ENCODE results near the gene SERPINB6. TPM values are rescaled to one million over a fixed set of nuclear protein-coding genes. Genes with fewer than 3 reads are reported as not detected.

The SERPINB6 gene
- total and polyA plus RNA-seq, 4 donors, result 24.0 to 32.4 (median 31.8) TPM

DNA sequence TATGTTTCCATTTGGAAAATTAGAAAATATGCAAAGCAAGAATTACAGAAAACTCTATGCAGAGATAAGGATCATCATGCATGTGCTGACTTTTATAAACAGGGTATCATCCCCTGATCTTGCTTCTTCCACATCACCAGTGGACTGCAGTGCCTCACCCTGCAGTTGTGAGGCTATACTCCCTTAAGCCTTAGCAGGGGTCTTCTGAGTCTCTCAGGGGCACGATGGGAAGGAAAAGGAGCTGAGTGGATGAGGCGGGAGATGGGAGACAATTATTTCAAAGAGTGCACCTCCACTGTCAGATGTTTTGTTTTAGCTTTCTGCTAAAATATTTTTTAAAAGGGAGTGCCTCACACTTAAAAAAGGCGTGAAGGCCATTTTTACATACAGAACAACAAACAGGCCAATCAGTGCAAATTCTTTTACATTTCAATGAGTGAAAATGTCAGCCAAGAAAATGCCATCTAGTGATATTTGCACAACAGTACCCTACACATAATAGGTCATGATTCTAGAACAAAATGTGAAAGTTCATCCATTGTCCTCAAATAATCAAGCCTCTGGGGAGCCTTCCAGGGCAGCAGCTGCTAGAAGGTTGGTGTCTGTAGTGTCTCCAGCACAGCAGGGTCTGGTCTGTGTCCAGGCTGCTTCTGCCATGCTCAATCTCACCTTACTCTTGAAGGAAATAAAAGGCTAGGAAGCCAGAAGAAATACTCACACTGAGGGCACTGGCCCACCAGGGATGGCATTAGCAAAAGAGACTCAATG, 55.0 kb downstream of the SERPINB6 start:
- Histone ChIP-seq H3K36me3 (ENCODE audit: control insufficient read depth in 4 of 4, insufficient read depth in 3 of 4, low read depth in 1 of 4, low read length in 3 of 4) (no peaks in the 10 kb centered on the region), H3K9me3 (ENCODE audit: control insufficient read depth in 4 of 4, low read length in 3 of 4) (no peaks in the 10 kb centered on the region), H3K9ac (ENCODE audit: low read depth in 1 of 2, low read length in 2 of 2) (no peak overlapping the region), H3K27ac (ENCODE audit: low read depth in 1 of 2, low read length in 2 of 2) (no peak overlapping the region), H3K27me3 (ENCODE audit: control insufficient read depth in 4 of 4, insufficient read depth in 4 of 4, low read length in 3 of 4) (no peaks in the 10 kb centered on the region), H3K4me1 (ENCODE audit: control insufficient read depth in 4 of 4, insufficient read depth in 4 of 4, low read length in 3 of 4) (no peaks in the 10 kb centered on the region), H3K4me3 (ENCODE audit: low read depth in 1 of 3, low read length in 3 of 3) (no peak overlapping the region)
- TF ChIP-seq YY1 (IDR thresholded peaks at IDR 0.05) (no peak), NR2F2 (IDR thresholded peaks at IDR 0.05) (peak; percentile 73)
- WGBS, result 79% methylated on average over 3 of the region's 3 CpGs
- DNase-seq (ENCODE audit: low spot score), result no peak

DNA sequence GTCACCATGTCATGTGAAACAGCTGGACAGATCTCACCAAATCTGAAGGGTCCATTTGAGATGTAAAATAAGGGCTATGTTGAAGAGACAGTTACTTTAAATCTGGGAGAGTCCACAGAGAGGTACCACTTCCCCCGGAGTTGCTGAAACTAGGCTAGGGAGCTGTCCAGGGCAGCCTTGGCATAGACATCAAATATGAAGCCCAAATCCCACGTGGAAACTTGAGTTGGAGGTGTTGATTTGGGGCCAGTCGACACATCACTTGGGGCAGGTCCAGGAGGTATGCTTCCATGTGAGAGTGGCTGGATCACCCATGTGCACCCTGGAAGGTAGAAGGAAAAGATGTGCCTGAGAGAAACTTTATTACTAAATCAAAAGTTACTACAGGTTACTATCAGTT, 56.2 kb downstream of the SERPINB6 start:
- no peak overlapping the region for H3K9ac ChIP-seq (ENCODE audit: low read depth in 1 of 2, low read length in 2 of 2)

More for the DNA sequence above, 56.2 kb downstream of the SERPINB6 start:
- H3K27me3 ChIP-seq (ENCODE audit: control insufficient read depth in 4 of 4, insufficient read depth in 4 of 4, low read length in 3 of 4), result no peaks in the 10 kb centered on the region
- WGBS, result 83% methylated on average over 3 of the region's 3 CpGs
- H3K27ac ChIP-seq (ENCODE audit: low read depth in 1 of 2, low read length in 2 of 2), result no peak overlapping the region
- no peaks in the 10 kb centered on the region for H3K4me1 ChIP-seq (ENCODE audit: control insufficient read depth in 4 of 4, insufficient read depth in 4 of 4, low read length in 3 of 4)
- H3K4me3 ChIP-seq (ENCODE audit: low read depth in 1 of 3, low read length in 3 of 3), result no peak overlapping the region
- no peak for DNase-seq (ENCODE audit: low spot score)
- H3K9me3 ChIP-seq (ENCODE audit: control insufficient read depth in 4 of 4, low read length in 3 of 4), result no peaks in the 10 kb centered on the region
- H3K36me3 ChIP-seq (ENCODE audit: control insufficient read depth in 4 of 4, insufficient read depth in 3 of 4, low read depth in 1 of 4, low read length in 3 of 4), result no peaks in the 10 kb centered on the region
- TF ChIP-seq TAF1 (conservative IDR thresholded peaks at IDR 0.05), result no peak
- TF ChIP-seq, protein P1, sequence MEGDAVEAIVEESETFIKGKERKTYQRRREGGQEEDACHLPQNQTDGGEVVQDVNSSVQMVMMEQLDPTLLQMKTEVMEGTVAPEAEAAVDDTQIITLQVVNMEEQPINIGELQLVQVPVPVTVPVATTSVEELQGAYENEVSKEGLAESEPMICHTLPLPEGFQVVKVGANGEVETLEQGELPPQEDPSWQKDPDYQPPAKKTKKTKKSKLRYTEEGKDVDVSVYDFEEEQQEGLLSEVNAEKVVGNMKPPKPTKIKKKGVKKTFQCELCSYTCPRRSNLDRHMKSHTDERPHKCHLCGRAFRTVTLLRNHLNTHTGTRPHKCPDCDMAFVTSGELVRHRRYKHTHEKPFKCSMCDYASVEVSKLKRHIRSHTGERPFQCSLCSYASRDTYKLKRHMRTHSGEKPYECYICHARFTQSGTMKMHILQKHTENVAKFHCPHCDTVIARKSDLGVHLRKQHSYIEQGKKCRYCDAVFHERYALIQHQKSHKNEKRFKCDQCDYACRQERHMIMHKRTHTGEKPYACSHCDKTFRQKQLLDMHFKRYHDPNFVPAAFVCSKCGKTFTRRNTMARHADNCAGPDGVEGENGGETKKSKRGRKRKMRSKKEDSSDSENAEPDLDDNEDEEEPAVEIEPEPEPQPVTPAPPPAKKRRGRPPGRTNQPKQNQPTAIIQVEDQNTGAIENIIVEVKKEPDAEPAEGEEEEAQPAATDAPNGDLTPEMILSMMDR (IDR thresholded peaks at IDR 0.05; ENCODE audit: low read depth, low read length, missing input control), result no peak
- TF ChIP-seq SP1 (IDR thresholded peaks at IDR 0.05), result no peak
- no peak for TF ChIP-seq FOXA1 (IDR thresholded peaks at IDR 0.05)
- no peak for TF ChIP-seq FOXA2 (IDR thresholded peaks at IDR 0.05)
- TF ChIP-seq, protein P2, sequence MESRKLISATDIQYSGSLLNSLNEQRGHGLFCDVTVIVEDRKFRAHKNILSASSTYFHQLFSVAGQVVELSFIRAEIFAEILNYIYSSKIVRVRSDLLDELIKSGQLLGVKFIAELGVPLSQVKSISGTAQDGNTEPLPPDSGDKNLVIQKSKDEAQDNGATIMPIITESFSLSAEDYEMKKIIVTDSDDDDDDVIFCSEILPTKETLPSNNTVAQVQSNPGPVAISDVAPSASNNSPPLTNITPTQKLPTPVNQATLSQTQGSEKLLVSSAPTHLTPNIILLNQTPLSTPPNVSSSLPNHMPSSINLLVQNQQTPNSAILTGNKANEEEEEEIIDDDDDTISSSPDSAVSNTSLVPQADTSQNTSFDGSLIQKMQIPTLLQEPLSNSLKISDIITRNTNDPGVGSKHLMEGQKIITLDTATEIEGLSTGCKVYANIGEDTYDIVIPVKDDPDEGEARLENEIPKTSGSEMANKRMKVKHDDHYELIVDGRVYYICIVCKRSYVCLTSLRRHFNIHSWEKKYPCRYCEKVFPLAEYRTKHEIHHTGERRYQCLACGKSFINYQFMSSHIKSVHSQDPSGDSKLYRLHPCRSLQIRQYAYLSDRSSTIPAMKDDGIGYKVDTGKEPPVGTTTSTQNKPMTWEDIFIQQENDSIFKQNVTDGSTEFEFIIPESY (IDR thresholded peaks at IDR 0.05), result no peak
- no peak for TF ChIP-seq GABPA (IDR thresholded peaks at IDR 0.05 in 1 of 2, conservative IDR thresholded peaks at IDR 0.05 in 1 of 2)
- TF ChIP-seq HNF4G (IDR thresholded peaks at IDR 0.05), result no peak
- TF ChIP-seq HNF4A (conservative IDR thresholded peaks at IDR 0.05), result no peak
- no peak for TF ChIP-seq RAD21 (IDR thresholded peaks at IDR 0.05)
- TF ChIP-seq NR2F2 (IDR thresholded peaks at IDR 0.05), result no peak
- TF ChIP-seq RXRA (IDR thresholded peaks at IDR 0.05), result no peak
- TF ChIP-seq, protein P3, sequence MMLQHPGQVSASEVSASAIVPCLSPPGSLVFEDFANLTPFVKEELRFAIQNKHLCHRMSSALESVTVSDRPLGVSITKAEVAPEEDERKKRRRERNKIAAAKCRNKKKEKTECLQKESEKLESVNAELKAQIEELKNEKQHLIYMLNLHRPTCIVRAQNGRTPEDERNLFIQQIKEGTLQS (IDR thresholded peaks at IDR 0.05), result no peak
- TF ChIP-seq, protein P4, sequence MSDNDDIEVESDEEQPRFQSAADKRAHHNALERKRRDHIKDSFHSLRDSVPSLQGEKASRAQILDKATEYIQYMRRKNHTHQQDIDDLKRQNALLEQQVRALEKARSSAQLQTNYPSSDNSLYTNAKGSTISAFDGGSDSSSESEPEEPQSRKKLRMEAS (IDR thresholded peaks at IDR 0.05), result no peak
- TF ChIP-seq JUND (IDR thresholded peaks at IDR 0.05), result no peak
- TF ChIP-seq EGR1 (IDR thresholded peaks at IDR 0.05; ENCODE audit: low read depth in 2 of 2), result no peak
- TF ChIP-seq, protein P5, sequence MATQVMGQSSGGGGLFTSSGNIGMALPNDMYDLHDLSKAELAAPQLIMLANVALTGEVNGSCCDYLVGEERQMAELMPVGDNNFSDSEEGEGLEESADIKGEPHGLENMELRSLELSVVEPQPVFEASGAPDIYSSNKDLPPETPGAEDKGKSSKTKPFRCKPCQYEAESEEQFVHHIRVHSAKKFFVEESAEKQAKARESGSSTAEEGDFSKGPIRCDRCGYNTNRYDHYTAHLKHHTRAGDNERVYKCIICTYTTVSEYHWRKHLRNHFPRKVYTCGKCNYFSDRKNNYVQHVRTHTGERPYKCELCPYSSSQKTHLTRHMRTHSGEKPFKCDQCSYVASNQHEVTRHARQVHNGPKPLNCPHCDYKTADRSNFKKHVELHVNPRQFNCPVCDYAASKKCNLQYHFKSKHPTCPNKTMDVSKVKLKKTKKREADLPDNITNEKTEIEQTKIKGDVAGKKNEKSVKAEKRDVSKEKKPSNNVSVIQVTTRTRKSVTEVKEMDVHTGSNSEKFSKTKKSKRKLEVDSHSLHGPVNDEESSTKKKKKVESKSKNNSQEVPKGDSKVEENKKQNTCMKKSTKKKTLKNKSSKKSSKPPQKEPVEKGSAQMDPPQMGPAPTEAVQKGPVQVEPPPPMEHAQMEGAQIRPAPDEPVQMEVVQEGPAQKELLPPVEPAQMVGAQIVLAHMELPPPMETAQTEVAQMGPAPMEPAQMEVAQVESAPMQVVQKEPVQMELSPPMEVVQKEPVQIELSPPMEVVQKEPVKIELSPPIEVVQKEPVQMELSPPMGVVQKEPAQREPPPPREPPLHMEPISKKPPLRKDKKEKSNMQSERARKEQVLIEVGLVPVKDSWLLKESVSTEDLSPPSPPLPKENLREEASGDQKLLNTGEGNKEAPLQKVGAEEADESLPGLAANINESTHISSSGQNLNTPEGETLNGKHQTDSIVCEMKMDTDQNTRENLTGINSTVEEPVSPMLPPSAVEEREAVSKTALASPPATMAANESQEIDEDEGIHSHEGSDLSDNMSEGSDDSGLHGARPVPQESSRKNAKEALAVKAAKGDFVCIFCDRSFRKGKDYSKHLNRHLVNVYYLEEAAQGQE (IDR thresholded peaks at IDR 0.05), result no peak
